GM23338 (cell line): Measurements from ENCODE around the gene TMEM53. TPM values are rescaled to one million over a fixed set of nuclear protein-coding genes. Genes with fewer than 3 reads are reported as not detected.

Experiments used
- ATAC-seq: fragments of 200-7000 bp; cut with Tn5 transposase; 3 replicates; pipeline ENCODE4 v1.9.1; 2020
- DNase-seq: peaks from one replicate; pipeline ENCODE4 v3.0.0-alpha.2; 2015; ENCODE audit warnings: low spot score
- H2AFZ ChIP-seq: fragments of 200-600 bp; sonication (generic); 2 replicates; pipeline ENCODE4 v1.8.0; 2016; ENCODE audit warnings: antibody characterized with exemption, mild to moderate bottlenecking, moderate library complexity
- H3F3A ChIP-seq: fragments of 200-600 bp; sonication (generic); replicated peaks from 2 replicates; pipeline ENCODE4 v1.8.0; 2017; ENCODE audit warnings: antibody characterized with exemption, mixed run types, low read depth
- H3K27ac ChIP-seq: fragments of 200-600 bp; sonication (generic); 2 replicates; pipeline ENCODE4 v1.6.1; 2016; ENCODE audit warnings: low read depth
- H3K27me3 ChIP-seq: fragments of 200-600 bp; sonication (generic); 2 replicates; pipeline ENCODE4 v1.8.0; 2016; ENCODE audit warnings: mild to moderate bottlenecking, mixed run types, moderate library complexity; ENCODE audit not compliant: insufficient read depth
- H3K36me3 ChIP-seq: fragments of 200-600 bp; sonication (generic); 2 replicates; pipeline ENCODE4 v1.8.0; 2016; ENCODE audit warnings: mild to moderate bottlenecking; ENCODE audit not compliant: insufficient read depth
- H3K4me1 ChIP-seq: fragments of 200-600 bp; sonication (generic); 2 replicates; pipeline ENCODE4 v1.8.0; 2016; ENCODE audit warnings: mild to moderate bottlenecking, moderate library complexity; ENCODE audit not compliant: insufficient read depth
- H3K4me2 ChIP-seq: fragments of 200-600 bp; sonication (generic); 2 replicates; pipeline ENCODE4 v1.7.1; 2017; ENCODE audit warnings: mixed run types
- H3K4me3 ChIP-seq: fragments of 200-600 bp; sonication (generic); 2 replicates; pipeline ENCODE4 v1.6.1; 2016; ENCODE audit warnings: mixed run types
- H3K79me2 ChIP-seq: fragments of 200-600 bp; sonication (generic); replicated peaks from 2 replicates; pipeline ENCODE4 v1.8.0; 2017; ENCODE audit warnings: mild to moderate bottlenecking; ENCODE audit not compliant: insufficient read depth
- H3K9me2 ChIP-seq: fragments of 200-600 bp; sonication (generic); 2 replicates; pipeline ENCODE4 v1.8.0; 2017; ENCODE audit not compliant: insufficient read depth
- H4K20me1 ChIP-seq: fragments of 200-600 bp; sonication (generic); replicated peaks from 2 replicates; pipeline ENCODE4 v1.8.0; 2017; ENCODE audit warnings: mild to moderate bottlenecking; ENCODE audit not compliant: insufficient read depth
- H3K27ac Mint-ChIP-seq: 2 replicates; pipeline ENCODE4 v1.8.0; 2020; ENCODE audit warnings: inconsistent platforms, mild to moderate bottlenecking, moderate library complexity, mixed read lengths
- H3K27me3 Mint-ChIP-seq: 3 replicates; pipeline ENCODE4 v1.8.0; 2022; ENCODE audit warnings: low read depth, mild to moderate bottlenecking, moderate library complexity, mixed read lengths, inconsistent platforms; ENCODE audit not compliant: insufficient read depth, poor library complexity
- H3K36me3 Mint-ChIP-seq: 3 replicates; pipeline ENCODE4 v1.8.0; 2021; ENCODE audit warnings: low read depth, mild to moderate bottlenecking, inconsistent platforms, moderate library complexity, mixed read lengths
- H3K4me1 Mint-ChIP-seq: 3 replicates; pipeline ENCODE4 v1.8.0; 2020; ENCODE audit warnings: mild to moderate bottlenecking, inconsistent platforms, mixed read lengths
- H3K4me3 Mint-ChIP-seq: 3 replicates; pipeline ENCODE4 v1.8.0; 2021; ENCODE audit warnings: moderate library complexity, mild to moderate bottlenecking, inconsistent platforms, mixed read lengths
- H3K9me3 Mint-ChIP-seq: 3 replicates; pipeline ENCODE4 v1.8.0; 2020; ENCODE audit warnings: moderate library complexity, mild to moderate bottlenecking, inconsistent platforms, mixed read lengths
- CREB1 ChIP-seq: fragments of 250-450 bp; sonication (Bioruptor Pico); IDR thresholded peaks from 2 replicates; pipeline ENCODE4 v1.5.0; 2020; ENCODE audit warnings: low read depth, mild to moderate bottlenecking, moderate library complexity
- EZH2 ChIP-seq: fragments of 200-600 bp; sonication (generic); IDR thresholded peaks from one replicate; pipeline ENCODE4 v1.8.0; 2017; ENCODE audit warnings: antibody characterized with exemption, mild to moderate bottlenecking, low read depth; ENCODE audit not compliant: unreplicated experiment
- EZH2phosphoT487 ChIP-seq: fragments of 200-600 bp; sonication (generic); IDR thresholded peaks from one replicate; pipeline ENCODE4 v1.8.1; 2018; ENCODE audit warnings: antibody characterized with exemption; ENCODE audit not compliant: unreplicated experiment
- NANOG ChIP-seq: IDR thresholded peaks from 2 replicates; pipeline ENCODE4 v1.6.1; 2016; ENCODE audit warnings: antibody characterized with exemption, borderline replicate concordance
- ZNF462 ChIP-seq: fragments of 250-450 bp; sonication (Bioruptor Pico); IDR thresholded peaks from 2 replicates; pipeline ENCODE4 v1.5.0; 2020; ENCODE audit warnings: mild to moderate bottlenecking, moderate library complexity
- polyA plus RNA-seq: library from polyadenylated mRNA; unstranded; fragments of >200 nt; fragmentation: Nextera tagmentation; extraction: Ambion mirVana; gene quantifications from 2 replicates; pipeline ENCODE4 v1.2.1, GENCODE V29; 2016
- total RNA-seq: library from RNA; depleted of rRNA; stranded (reverse); fragments of >200 nt; shearing (Covaris generic); gene quantifications from 2 replicates; pipeline ENCODE4 v1.2.3, GENCODE V29; 2014

The TMEM53 gene
- total and polyA plus RNA-seq, 2 experiments from 2014 or later, result 15.4 to 20.8 TPM

- H3K27ac Mint-ChIP-seq, result no peak overlapping the region
- peaks cover 4% of the 10 kb centered on the region for H3K27me3 Mint-ChIP-seq
Observed at GRCh38 chr1:44693900-44694299, 19.6 kb upstream of the TMEM53 start.

More at GRCh38 chr1:44693900-44694299, 19.6 kb upstream of the TMEM53 start:
- no peaks in the 10 kb centered on the region for H3K36me3 Mint-ChIP-seq
- no peak overlapping the region for H3K27ac ChIP-seq
- no peak overlapping the region for H3K4me2 ChIP-seq
- no peak for ATAC-seq
- H3K9me2 ChIP-seq, result no peaks in the 10 kb centered on the region
- no peaks in the 10 kb centered on the region for H3K27me3 ChIP-seq
- H3F3A ChIP-seq, result no peaks in the 10 kb centered on the region
- no peak overlapping the region for H3K4me3 Mint-ChIP-seq
- H4K20me1 ChIP-seq, result no peaks in the 10 kb centered on the region
- DNase-seq, result no peak
- peaks cover 8% of the 10 kb centered on the region for H3K4me1 ChIP-seq
- no peaks in the 10 kb centered on the region for H3K79me2 ChIP-seq
- no peaks in the 10 kb centered on the region for H3K36me3 ChIP-seq
- no peaks in the 10 kb centered on the region for H3K9me3 Mint-ChIP-seq
- no peak overlapping the region for H2AFZ ChIP-seq
- TF ChIP-seq EZH2, result no peak
- TF ChIP-seq ZNF462, result no peak
- no peak for TF ChIP-seq EZH2phosphoT487
- TF ChIP-seq CREB1 (CRISPR knock-in tag), result no peak
- TF ChIP-seq NANOG, result no peak
- H3K4me1 Mint-ChIP-seq, result peaks cover 8% of the 10 kb centered on the region
- no peak overlapping the region for H3K4me3 ChIP-seq
